H9 (cell line): ENCODE measurements around the gene ANXA10. TPM values are rescaled to one million over a fixed set of nuclear protein-coding genes. Genes with fewer than 3 reads are reported as not detected.

Experiments used
- DNase-seq: peaks from one replicate; pipeline ENCODE4 v3.0.0-alpha.2; 2017
- H2AFZ ChIP-seq: one replicate; pipeline ENCODE4 v1.6.1; 2013; ENCODE audit warnings: mild to moderate bottlenecking, low read length, control low read depth, moderate library complexity
- H2AK5ac ChIP-seq: 2 replicates; pipeline ENCODE4 v1.6.1; 2013; ENCODE audit warnings: low read length, control low read depth, mixed read lengths; ENCODE audit not compliant: insufficient read length
- H2BK120ac ChIP-seq: one replicate; pipeline ENCODE4 v1.6.1; 2013; ENCODE audit warnings: low read depth, mild to moderate bottlenecking, low read length, control low read depth, inconsistent platforms; ENCODE audit not compliant: poor library complexity, severe bottlenecking
- H2BK12ac ChIP-seq: 2 replicates; pipeline ENCODE4 v1.6.1; 2013; ENCODE audit warnings: low read length, control low read depth, mixed read lengths, low read depth; ENCODE audit not compliant: insufficient read length
- H2BK15ac ChIP-seq: 2 replicates; pipeline ENCODE4 v1.6.1; 2013; ENCODE audit warnings: low read depth, low read length, control low read depth
- H2BK20ac ChIP-seq: one replicate; pipeline ENCODE4 v1.6.1; 2013; ENCODE audit warnings: low read depth, mild to moderate bottlenecking, low read length, control low read depth, inconsistent platforms; ENCODE audit not compliant: poor library complexity, severe bottlenecking
- H2BK5ac ChIP-seq: 2 replicates; pipeline ENCODE4 v1.6.1; 2013; ENCODE audit warnings: low read length, control low read depth, mixed read lengths; ENCODE audit not compliant: insufficient read length
- H3K14ac ChIP-seq: 2 replicates; pipeline ENCODE4 v1.6.1; 2013; ENCODE audit warnings: low read length, control low read depth; ENCODE audit not compliant: insufficient read depth
- H3K18ac ChIP-seq: 2 replicates; pipeline ENCODE4 v1.6.1; 2013; ENCODE audit warnings: low read depth, mild to moderate bottlenecking, mixed read lengths, low read length, control low read depth; ENCODE audit not compliant: insufficient read length
- H3K23ac ChIP-seq: 2 replicates; pipeline ENCODE4 v1.6.1; 2013; ENCODE audit warnings: low read length, control low read depth, mixed read lengths, low read depth; ENCODE audit not compliant: insufficient read length
- H3K23me2 ChIP-seq: 2 replicates; pipeline ENCODE4 v1.6.1; 2013; ENCODE audit warnings: low read depth, mild to moderate bottlenecking, mixed read lengths, low read length, control low read depth; ENCODE audit not compliant: insufficient read length, poor library complexity, severe bottlenecking
- H3K27ac ChIP-seq: 2 replicates; pipeline ENCODE4 v1.5.1; 2013; ENCODE audit warnings: low read length, control low read depth, mixed read lengths, low read depth; ENCODE audit not compliant: insufficient read length
- H3K27me3 ChIP-seq: 2 replicates; pipeline ENCODE4 v1.6.1; 2013; ENCODE audit warnings: low read length, control low read depth, inconsistent platforms; ENCODE audit not compliant: insufficient read depth
- H3K4ac ChIP-seq: 2 replicates; pipeline ENCODE4 v1.6.1; 2013; ENCODE audit warnings: low read depth, mild to moderate bottlenecking, control low read depth, inconsistent platforms, low read length, moderate library complexity
- H3K4me1 ChIP-seq: 2 replicates; pipeline ENCODE4 v1.6.1; 2013; ENCODE audit warnings: low read length, control low read depth, inconsistent platforms; ENCODE audit not compliant: insufficient read depth
- H3K4me2 ChIP-seq: 2 replicates; pipeline ENCODE4 v1.6.1; 2013; ENCODE audit warnings: low read length, control low read depth, mixed read lengths; ENCODE audit not compliant: insufficient read length, insufficient read depth
- H3K56ac ChIP-seq: 2 replicates; pipeline ENCODE4 v1.6.1; 2013; ENCODE audit warnings: low read depth, mild to moderate bottlenecking, mixed read lengths, low read length, control low read depth; ENCODE audit not compliant: insufficient read length
- H3K79me1 ChIP-seq: 2 replicates; pipeline ENCODE4 v1.6.1; 2013; ENCODE audit warnings: low read depth, mild to moderate bottlenecking, moderate library complexity, low read length, control low read depth, inconsistent platforms; ENCODE audit not compliant: insufficient read depth, poor library complexity, severe bottlenecking
- H3K79me2 ChIP-seq: 2 replicates; pipeline ENCODE4 v1.6.1; 2013; ENCODE audit warnings: low read length, control low read depth, inconsistent platforms; ENCODE audit not compliant: insufficient read depth
- H3K9ac ChIP-seq: 2 replicates; pipeline ENCODE4 v1.6.1; 2013; ENCODE audit warnings: low read length, control low read depth, mixed read lengths; ENCODE audit not compliant: insufficient read length; ENCODE audit errors: extremely low read depth
- H3K9me3 ChIP-seq: one replicate; pipeline ENCODE4 v1.6.1; 2013; ENCODE audit warnings: low read depth, low read length, inconsistent platforms; ENCODE audit not compliant: control insufficient read depth
- H3T11ph ChIP-seq: one replicate; pipeline ENCODE4 v1.6.1; 2013; ENCODE audit warnings: mild to moderate bottlenecking, low read length, control low read depth, inconsistent platforms
- H4K20me1 ChIP-seq: one replicate; pipeline ENCODE4 v1.6.1; 2013; ENCODE audit not compliant: control insufficient read depth, insufficient read length, insufficient read depth
- H4K5ac ChIP-seq: 2 replicates; pipeline ENCODE4 v1.6.1; 2013; ENCODE audit warnings: low read depth, mild to moderate bottlenecking, mixed read lengths, low read length, control low read depth; ENCODE audit not compliant: insufficient read length
- H4K8ac ChIP-seq: replicated peaks from 2 replicates; pipeline ENCODE4 v1.6.1; 2013; ENCODE audit warnings: low read length, control low read depth, mixed read lengths, low read depth; ENCODE audit not compliant: insufficient read length
- H4K91ac ChIP-seq: 2 replicates; pipeline ENCODE4 v1.6.1; 2013; ENCODE audit warnings: low read depth, mild to moderate bottlenecking, moderate library complexity, mixed read lengths, low read length, control low read depth; ENCODE audit not compliant: insufficient read length
- H3K27ac Mint-ChIP-seq, 3 experiments: 2 replicates in 2 of 3; 3 replicates in 1 of 3; pipeline ENCODE4 v1.8.0; 2020 to 2021; ENCODE audit warnings: mixed read lengths in 3 of 3, mild to moderate bottlenecking in 1 of 3, moderate library complexity in 1 of 3
- H3K27me3 Mint-ChIP-seq: 2 replicates; pipeline ENCODE4 v1.8.0; 2021; ENCODE audit warnings: low read depth, mild to moderate bottlenecking, moderate library complexity, mixed read lengths
- H3K36me3 Mint-ChIP-seq, 3 experiments: 2 replicates in 2 of 3; 3 replicates in 1 of 3; pipeline ENCODE4 v1.8.0; 2020 to 2021; ENCODE audit warnings: low read depth in 3 of 3, mixed read lengths in 3 of 3; ENCODE audit not compliant: insufficient read depth in 1 of 3
- H3K4me1 Mint-ChIP-seq, 2 experiments: 2 replicates each; pipeline ENCODE4 v1.8.0; 2020; ENCODE audit warnings: mixed read lengths in 2 of 2
- H3K4me3 Mint-ChIP-seq, 2 experiments: 2 replicates in 1 of 2; 3 replicates in 1 of 2; pipeline ENCODE4 v1.8.0; 2020 to 2021; ENCODE audit warnings: mild to moderate bottlenecking in 2 of 2, mixed read lengths in 2 of 2, moderate library complexity in 1 of 2
- H3K9me3 Mint-ChIP-seq, 2 experiments: 2 replicates in 1 of 2; 3 replicates in 1 of 2; pipeline ENCODE4 v1.8.0; 2020; ENCODE audit warnings: mild to moderate bottlenecking in 2 of 2, mixed read lengths in 2 of 2, moderate library complexity in 1 of 2
- CTCF ChIP-seq: fragments of 200-600 bp; sonication (generic); conservative IDR thresholded peaks from 3 replicates; pipeline ENCODE4 v1.8.0; 2021; ENCODE audit warnings: antibody characterized with exemption, mild to moderate bottlenecking
- WGBS: extraction: QIAGEN DNeasy Blood & Tissue Kit; methylation state at CpG from one replicate; pipeline ENCODE4 v1.1.7; 2013; ENCODE audit warnings: missing lambda C conversion rate, low lambda C conversion rate, mixed read lengths; ENCODE audit not compliant: insufficient read length; ENCODE audit errors: extremely low coverage; 5-methylcytosine and 5-hydroxymethylcytosine counted together
- total RNA-seq: library from RNA; stranded (reverse); gene quantifications from 2 replicates; pipeline ENCODE4 v1.2.1, GENCODE V29; 2021

ANXA10 gene
- total RNA-seq, 1 experiment from 2014 or later, result not detected

- H3K23me2 ChIP-seq, result no peaks in the 10 kb centered on the region
- H3K27me3 ChIP-seq, result no peaks in the 10 kb centered on the region
- Mint-ChIP-seq H3K9me3 (no peaks in the 10 kb centered on the region), H3K36me3 (no peaks in the 10 kb centered on the region), H3K27ac (peak overlapping the region in 1 of 3 experiments; percentile 25; a peak in 2 of 7 replicates), H3K4me1 (peaks cover 24 to 34% of the 10 kb centered on the region in 2 experiments), H3K27me3 (no peaks in the 10 kb centered on the region), H3K4me3 (no peak overlapping the region)
- no peak overlapping the region for H3K9ac ChIP-seq
- no peak overlapping the region for H3K4me2 ChIP-seq
- TF ChIP-seq CTCF, result no peak
- H3K14ac ChIP-seq, result no peak overlapping the region
- WGBS, result no CpG with 5 or more reads among the region's 8 CpGs
- no peak for DNase-seq
- no peak overlapping the region for H2BK120ac ChIP-seq
- H3K79me1 ChIP-seq, result no peaks in the 10 kb centered on the region
- peaks cover 2% of the 10 kb centered on the region; the same call in 1 of the 2 replicates for H3K4me1 ChIP-seq
- H4K8ac ChIP-seq, result no peak overlapping the region
- H3K79me2 ChIP-seq, result no peaks in the 10 kb centered on the region
- no peak overlapping the region for H3K4ac ChIP-seq
- H4K5ac ChIP-seq, result no peak overlapping the region
- H3K56ac ChIP-seq, result no peak overlapping the region
- no peak overlapping the region for H3K18ac ChIP-seq
- H4K20me1 ChIP-seq, result no peaks in the 10 kb centered on the region
- H2AK5ac ChIP-seq, result no peak overlapping the region
- H3K27ac ChIP-seq, result no peak overlapping the region
- no peak overlapping the region for H2BK15ac ChIP-seq
- H3T11ph ChIP-seq, result no peak overlapping the region
- no peak overlapping the region for H4K91ac ChIP-seq
- no peak overlapping the region for H2BK5ac ChIP-seq
- H2BK20ac ChIP-seq, result no peak overlapping the region
- H2AFZ ChIP-seq, result no peak overlapping the region
- H2BK12ac ChIP-seq, result no peak overlapping the region
- H3K9me3 ChIP-seq, result no peaks in the 10 kb centered on the region
- no peak overlapping the region for H3K23ac ChIP-seq
These were observed 60.6 kb downstream of the ANXA10 start for GRCh38 chr4:168152837-168153500.
